ENCODE data around the gene TESK1.

- TF ChIP-seq EZH2 (optimal IDR thresholded peaks at IDR 0.05; ENCODE audit: low read depth, low read length) (no peak), EZH2phosphoT487 (IDR thresholded peaks at IDR 0.05; ENCODE audit: low read length) (no peak)
- TF ChIP-seq, protein P1, sequence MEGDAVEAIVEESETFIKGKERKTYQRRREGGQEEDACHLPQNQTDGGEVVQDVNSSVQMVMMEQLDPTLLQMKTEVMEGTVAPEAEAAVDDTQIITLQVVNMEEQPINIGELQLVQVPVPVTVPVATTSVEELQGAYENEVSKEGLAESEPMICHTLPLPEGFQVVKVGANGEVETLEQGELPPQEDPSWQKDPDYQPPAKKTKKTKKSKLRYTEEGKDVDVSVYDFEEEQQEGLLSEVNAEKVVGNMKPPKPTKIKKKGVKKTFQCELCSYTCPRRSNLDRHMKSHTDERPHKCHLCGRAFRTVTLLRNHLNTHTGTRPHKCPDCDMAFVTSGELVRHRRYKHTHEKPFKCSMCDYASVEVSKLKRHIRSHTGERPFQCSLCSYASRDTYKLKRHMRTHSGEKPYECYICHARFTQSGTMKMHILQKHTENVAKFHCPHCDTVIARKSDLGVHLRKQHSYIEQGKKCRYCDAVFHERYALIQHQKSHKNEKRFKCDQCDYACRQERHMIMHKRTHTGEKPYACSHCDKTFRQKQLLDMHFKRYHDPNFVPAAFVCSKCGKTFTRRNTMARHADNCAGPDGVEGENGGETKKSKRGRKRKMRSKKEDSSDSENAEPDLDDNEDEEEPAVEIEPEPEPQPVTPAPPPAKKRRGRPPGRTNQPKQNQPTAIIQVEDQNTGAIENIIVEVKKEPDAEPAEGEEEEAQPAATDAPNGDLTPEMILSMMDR (IDR thresholded peaks at IDR 0.05; ENCODE audit: low read length): peak; percentile 93
Measured at GRCh38 chr9:35603986-35604577, 980 bp upstream of the TESK1 start.

Measured in MM.1S (cell line).